Activated B cell treated with CpG ODN at 0.5 μM for 24 hours (primary cell): ENCODE results near the gene RBM24. TPM values are rescaled to one million over a fixed set of nuclear protein-coding genes. Genes with fewer than 3 reads are reported as not detected.

Experiments
- ATAC-seq: fragments of 200-7000 bp; cut with Tn5 transposase; one replicate; pipeline ENCODE4 v1.10.0; 2021; ENCODE audit warnings: low read depth, mild to moderate bottlenecking, moderate library complexity
- CTCF ChIA-PET: fragments of 350-600 bp; sonication (Branson Sonifier 250); formaldehyde crosslinking; loops from one replicate; lab custom pipeline; 2021; ENCODE audit warnings: antibody characterized with exemption; lab: Charles Lee
- POLR2A ChIA-PET: fragments of 350-600 bp; sonication (Branson Sonifier 250); formaldehyde crosslinking; loops from one replicate; lab custom pipeline; 2021; ENCODE audit warnings: antibody characterized with exemption; lab: Charles Lee
- DNase-seq: peaks from one replicate; pipeline ENCODE4 v3.0.0; 2022
- H3K27ac Mint-ChIP-seq: one replicate; pipeline ENCODE4 v1.8.0; 2020; ENCODE audit warnings: mixed read lengths
- H3K27me3 Mint-ChIP-seq: one replicate; pipeline ENCODE4 v1.8.0; 2021; ENCODE audit warnings: mixed read lengths
- H3K36me3 Mint-ChIP-seq: one replicate; pipeline ENCODE4 v1.8.0; 2021; ENCODE audit warnings: low read depth, mixed read lengths
- H3K4me1 Mint-ChIP-seq: one replicate; pipeline ENCODE4 v1.8.0; 2021; ENCODE audit warnings: mixed read lengths
- H3K4me3 Mint-ChIP-seq: one replicate; pipeline ENCODE4 v1.8.0; 2020; ENCODE audit warnings: mild to moderate bottlenecking, mixed read lengths
- H3K9me3 Mint-ChIP-seq: one replicate; pipeline ENCODE4 v1.8.0; 2020; ENCODE audit warnings: mixed read lengths
- intact Hi-C: fragments of 100-400 bp; cut with micrococcal nuclease; formaldehyde crosslinking; loops from one replicate; pipeline ENCODE4 v1.15.1; 2024
- total RNA-seq: library from RNA; stranded (reverse); gene quantifications from 2 replicates; pipeline ENCODE4 v1.2.3, GENCODE V29; 2022
- TF ChIP-seq, protein P1 (sequence below): fragments of 200-600 bp; IDR thresholded peaks from one replicate; pipeline ENCODE4 v1.8.0; 2022; ENCODE audit warnings: antibody characterized with exemption, mild to moderate bottlenecking

The RBM24 gene
- total RNA-seq, 1 donor from 2014 or later = not detected

DNA sequence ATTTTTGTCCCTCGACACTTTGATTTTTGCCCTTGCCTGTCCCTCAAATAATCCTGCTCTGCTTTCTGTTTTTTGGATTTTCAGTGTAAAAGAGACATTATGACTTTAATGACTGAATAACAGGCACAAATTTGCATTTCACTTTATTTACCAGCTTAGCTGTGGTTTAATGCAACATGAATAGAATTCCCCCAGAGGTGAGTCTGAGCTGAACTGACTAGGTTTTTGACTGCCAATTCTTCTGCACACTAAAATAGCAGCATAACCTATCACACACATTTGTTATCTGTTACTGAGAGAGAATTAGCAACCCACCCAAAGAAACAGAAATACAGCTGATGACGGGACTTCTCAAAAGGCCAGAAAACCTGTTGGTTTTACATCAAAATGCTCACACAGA, 3.9 kb upstream of the RBM24 start:
- H3K36me3 Mint-ChIP-seq = no peaks in the 10 kb centered on the region
- H3K9me3 Mint-ChIP-seq = no peaks in the 10 kb centered on the region
- H3K4me3 Mint-ChIP-seq = no peak overlapping the region
- intact Hi-C loops = no loop called here
- H3K27ac Mint-ChIP-seq = no peak overlapping the region
- ChIA-PET CTCF (no interaction called here), POLR2A (no interaction called here)
- ATAC-seq (no peak), DNase-seq (no peak)
- TF ChIP-seq, protein P1, sequence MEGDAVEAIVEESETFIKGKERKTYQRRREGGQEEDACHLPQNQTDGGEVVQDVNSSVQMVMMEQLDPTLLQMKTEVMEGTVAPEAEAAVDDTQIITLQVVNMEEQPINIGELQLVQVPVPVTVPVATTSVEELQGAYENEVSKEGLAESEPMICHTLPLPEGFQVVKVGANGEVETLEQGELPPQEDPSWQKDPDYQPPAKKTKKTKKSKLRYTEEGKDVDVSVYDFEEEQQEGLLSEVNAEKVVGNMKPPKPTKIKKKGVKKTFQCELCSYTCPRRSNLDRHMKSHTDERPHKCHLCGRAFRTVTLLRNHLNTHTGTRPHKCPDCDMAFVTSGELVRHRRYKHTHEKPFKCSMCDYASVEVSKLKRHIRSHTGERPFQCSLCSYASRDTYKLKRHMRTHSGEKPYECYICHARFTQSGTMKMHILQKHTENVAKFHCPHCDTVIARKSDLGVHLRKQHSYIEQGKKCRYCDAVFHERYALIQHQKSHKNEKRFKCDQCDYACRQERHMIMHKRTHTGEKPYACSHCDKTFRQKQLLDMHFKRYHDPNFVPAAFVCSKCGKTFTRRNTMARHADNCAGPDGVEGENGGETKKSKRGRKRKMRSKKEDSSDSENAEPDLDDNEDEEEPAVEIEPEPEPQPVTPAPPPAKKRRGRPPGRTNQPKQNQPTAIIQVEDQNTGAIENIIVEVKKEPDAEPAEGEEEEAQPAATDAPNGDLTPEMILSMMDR = no peak
- H3K4me1 Mint-ChIP-seq = peaks cover 11% of the 10 kb centered on the region
- H3K27me3 Mint-ChIP-seq = peaks cover 36% of the 10 kb centered on the region

DNA sequence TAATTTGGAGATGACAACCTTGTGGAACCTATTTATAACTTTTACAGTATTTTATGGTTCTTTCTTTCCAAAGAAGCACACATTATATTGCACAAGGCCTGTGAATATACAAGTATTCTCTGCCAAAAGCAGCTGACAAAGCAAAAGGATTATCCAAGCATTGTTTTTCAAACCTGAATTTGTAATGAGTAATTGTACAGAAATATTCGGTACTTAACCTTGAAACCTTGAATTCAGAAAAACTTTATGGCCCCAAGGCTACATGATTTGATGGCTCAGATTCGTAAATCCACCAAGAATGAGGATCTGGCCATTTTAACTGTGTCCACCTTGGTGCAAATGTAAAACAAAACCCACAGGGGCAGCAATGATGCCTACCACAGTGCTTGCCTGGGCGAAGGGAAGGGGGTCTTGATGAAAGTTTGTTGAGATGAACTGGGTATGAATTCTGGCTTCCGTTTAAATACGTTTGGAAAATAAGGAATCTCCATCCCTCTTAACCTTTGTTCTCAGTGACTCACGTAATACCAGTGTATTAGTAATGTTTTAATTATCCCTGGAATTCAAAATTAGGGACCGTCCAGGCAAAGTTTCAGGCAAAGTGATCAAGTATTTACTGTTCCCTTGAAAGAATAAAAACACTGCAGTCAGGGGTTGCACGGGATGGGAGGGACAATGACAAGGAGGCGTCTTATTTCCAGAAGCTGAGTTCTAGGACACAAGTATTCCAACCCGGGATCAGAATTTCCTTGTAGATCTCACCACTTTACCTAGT, 2.7 kb upstream of the RBM24 start:
- Mint-ChIP-seq H3K9me3 (no peaks in the 10 kb centered on the region), H3K27ac (no peak overlapping the region), H3K27me3 (peaks cover 44% of the 10 kb centered on the region), H3K4me3 (no peak overlapping the region), H3K36me3 (no peaks in the 10 kb centered on the region), H3K4me1 (peaks cover 11% of the 10 kb centered on the region)
- no peak for ATAC-seq
- intact Hi-C loops = no loop called here
- DNase-seq = no peak
- ChIA-PET POLR2A (no interaction called here), CTCF (no interaction called here)
- TF ChIP-seq, protein P1 = no peak

DNA sequence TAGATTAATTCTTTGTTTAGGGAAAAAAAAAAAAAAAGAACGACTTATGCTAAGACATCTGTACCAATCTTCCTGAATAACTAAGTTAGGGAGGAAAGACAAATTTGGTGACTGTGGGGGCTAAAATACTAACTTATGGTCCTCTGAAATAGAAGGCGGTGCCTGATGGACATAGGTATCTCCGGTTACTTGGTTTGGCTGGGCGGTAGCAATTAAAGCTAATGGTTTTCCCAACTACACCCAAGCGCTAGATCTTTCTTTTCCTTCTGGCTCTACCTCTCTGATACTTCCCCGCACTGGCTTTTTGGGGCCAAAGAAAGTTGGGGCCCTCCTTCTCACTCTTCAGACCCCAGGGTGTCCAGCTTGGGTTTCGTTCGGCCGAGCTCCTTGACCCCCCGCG, 1.0 kb upstream of the RBM24 start:
- intact Hi-C loops = no loop called here
- H3K27ac Mint-ChIP-seq = no peak overlapping the region
- ChIA-PET POLR2A (no interaction called here), CTCF (no interaction called here)
- DNase-seq (no peak), ATAC-seq (no peak)
- H3K36me3 Mint-ChIP-seq = no peaks in the 10 kb centered on the region
- H3K9me3 Mint-ChIP-seq = no peaks in the 10 kb centered on the region
- H3K27me3 Mint-ChIP-seq = peaks cover 47% of the 10 kb centered on the region
- no peak overlapping the region for H3K4me3 Mint-ChIP-seq
- H3K4me1 Mint-ChIP-seq = peaks cover 11% of the 10 kb centered on the region
- TF ChIP-seq, protein P1 = no peak

DNA sequence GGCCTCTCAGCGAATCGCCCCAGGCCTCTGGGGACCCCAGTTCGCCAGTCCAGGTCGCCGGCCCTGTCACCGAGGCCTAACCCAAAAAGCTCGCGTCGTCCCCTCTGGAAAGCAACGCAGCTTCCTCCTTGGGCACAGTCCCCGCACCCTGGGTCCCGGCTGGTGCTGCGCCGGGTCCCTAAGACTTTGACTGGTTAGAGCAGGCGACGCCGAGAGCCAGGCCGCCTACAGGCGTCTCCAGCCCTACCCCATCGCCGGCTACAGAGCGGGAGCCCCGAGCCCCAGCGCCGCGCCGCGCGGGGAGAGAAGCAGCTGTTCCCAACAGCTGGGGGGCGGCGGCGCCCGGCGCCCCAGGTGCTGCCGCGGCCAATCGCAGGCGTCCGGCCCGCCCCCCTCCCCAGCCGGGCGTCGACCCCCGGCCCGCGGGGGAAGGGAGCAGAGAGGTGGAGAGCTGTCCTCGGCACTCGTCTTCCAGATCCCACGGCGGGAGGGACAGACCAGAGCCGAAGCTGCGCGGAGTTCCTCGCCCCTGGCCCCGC, 540 bp upstream of the RBM24 start:
- no peak overlapping the region for H3K27ac Mint-ChIP-seq
- ChIA-PET POLR2A (no interaction called here), CTCF (no interaction called here)
- no peaks in the 10 kb centered on the region for H3K9me3 Mint-ChIP-seq
- intact Hi-C loops = no loop called here
- DNase-seq (no peak), ATAC-seq (no peak)
- H3K4me3 Mint-ChIP-seq = peak overlapping the region; percentile 67
- peaks cover 48% of the 10 kb centered on the region for H3K27me3 Mint-ChIP-seq
- TF ChIP-seq, protein P1 = no peak
- H3K36me3 Mint-ChIP-seq = no peaks in the 10 kb centered on the region
- H3K4me1 Mint-ChIP-seq = peaks cover 11% of the 10 kb centered on the region

DNA sequence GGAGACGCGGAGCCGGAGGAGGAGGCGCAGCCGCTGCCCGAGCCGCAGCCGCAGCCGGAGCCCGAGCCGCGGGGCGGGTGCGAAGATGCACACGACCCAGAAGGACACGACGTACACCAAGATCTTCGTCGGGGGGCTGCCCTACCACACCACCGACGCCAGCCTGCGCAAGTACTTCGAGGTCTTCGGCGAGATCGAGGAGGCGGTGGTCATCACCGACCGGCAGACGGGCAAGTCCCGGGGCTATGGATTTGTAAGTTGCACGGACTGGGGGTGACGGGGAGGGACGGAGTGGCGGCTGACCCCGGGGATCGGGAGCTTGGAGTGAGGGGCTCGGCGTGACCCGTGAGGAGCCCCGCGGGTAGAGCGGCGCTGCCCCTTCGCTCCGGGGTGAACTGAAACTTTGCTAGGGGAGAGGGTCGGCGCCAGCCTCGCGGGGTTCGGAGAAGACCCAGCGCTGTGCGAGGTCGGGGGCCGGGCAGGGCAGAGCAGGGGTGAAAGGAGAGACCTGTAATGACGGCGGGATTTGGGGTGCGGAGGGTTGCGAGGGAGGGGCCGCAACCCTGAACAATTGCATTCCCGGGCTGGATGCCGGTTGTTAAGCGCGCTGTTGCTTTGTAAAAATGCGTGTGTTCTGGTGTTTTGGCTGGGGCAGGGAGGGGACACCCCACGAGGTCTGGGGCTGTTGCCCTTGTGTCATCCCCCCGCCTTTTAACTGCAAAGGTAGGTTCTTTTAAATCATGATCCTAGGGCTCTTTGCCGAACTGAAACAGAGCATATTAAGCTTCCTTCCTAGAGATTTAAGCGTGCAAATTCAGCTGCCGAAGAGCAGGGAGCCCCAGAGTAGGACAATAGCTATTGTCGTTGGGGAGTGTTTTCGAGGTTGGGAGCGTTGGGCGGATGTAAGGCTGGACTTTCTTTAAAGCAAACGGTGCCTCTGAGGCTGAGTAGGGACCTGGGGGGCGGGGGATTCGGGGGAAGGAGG, 628 bp downstream of the RBM24 start:
- ATAC-seq (no peak), DNase-seq (no peak)
- ChIA-PET CTCF (no interaction called here), POLR2A (no interaction called here)
- Mint-ChIP-seq H3K27ac (no peak overlapping the region), H3K36me3 (no peaks in the 10 kb centered on the region), H3K4me3 (peak overlapping the region; percentile 72), H3K27me3 (peaks cover 45% of the 10 kb centered on the region), H3K9me3 (no peaks in the 10 kb centered on the region), H3K4me1 (peaks cover 11% of the 10 kb centered on the region)
- intact Hi-C loops = no loop called here
- TF ChIP-seq, protein P1 = no peak
